Peyer's patch (tissue), 4 donors: Measurements from ENCODE around the gene ZNF106. TPM values are rescaled to one million over a fixed set of nuclear protein-coding genes. Genes with fewer than 3 reads are reported as not detected.

Experiments used
- DNase-seq, 3 donors: peaks; one replicate each; pipeline ENCODE4 v3.0.0-alpha.2; 2017 to 2019
- H3K27ac ChIP-seq, 4 donors: fragments of 200-600 bp; sonication (generic); one replicate each; pipeline ENCODE4 v1.5.1; 2016 to 2019
- H3K27me3 ChIP-seq, 2 donors: fragments of 200-600 bp; sonication (generic); one replicate each; pipeline ENCODE4 v1.5.1; 2019
- H3K36me3 ChIP-seq, 3 donors: fragments of 200-600 bp; sonication (generic); one replicate each; pipeline ENCODE4 v1.5.1; 2016 to 2019
- H3K4me1 ChIP-seq, 4 donors: fragments of 200-600 bp; sonication (generic); one replicate each; pipeline ENCODE4 v1.5.1; 2016 to 2019
- H3K4me3 ChIP-seq, 4 donors: fragments of 200-600 bp; sonication (generic); 1 replicate in 3 of 4; 2 replicates in 1 of 4; pipeline ENCODE4 v1.5.1; 2016 to 2019; ENCODE audit warnings: mild to moderate bottlenecking in 1 of 4
- H3K9me3 ChIP-seq, 4 donors: fragments of 200-600 bp; sonication (generic); one replicate each; pipeline ENCODE4 v1.5.1; 2016 to 2019; ENCODE audit warnings: mild to moderate bottlenecking in 1 of 4
- POLR2A ChIP-seq, 2 donors: fragments of 450-650 bp; IDR thresholded peaks; one replicate each; pipeline ENCODE4 v1.5.1; 2017; ENCODE audit warnings: antibody characterized with exemption in 2 of 2, mild to moderate bottlenecking in 2 of 2, moderate library complexity in 2 of 2
- total RNA-seq, 4 donors: library from RNA; depleted of rRNA; stranded (reverse); fragments of >200 nt; gene quantifications; one replicate each; pipeline ENCODE4 v1.1.0, GENCODE V29; 2016
- TF ChIP-seq, protein P1 (sequence below), 6 experiments: fragments of 450-650 bp in 4 of 6; fragments of 200-600 bp in 2 of 6; sonication (generic) in 1 of 6; IDR thresholded peaks; one replicate each; pipeline ENCODE4 v1.5.1; 2017 to 2019; ENCODE audit warnings: antibody characterized with exemption in 6 of 6, mild to moderate bottlenecking in 3 of 6, moderate library complexity in 1 of 6

ZNF106 gene
- total RNA-seq, 4 donors from 2014 or later = 31.7 to 74.3 (median 42.1) TPM

DNA sequence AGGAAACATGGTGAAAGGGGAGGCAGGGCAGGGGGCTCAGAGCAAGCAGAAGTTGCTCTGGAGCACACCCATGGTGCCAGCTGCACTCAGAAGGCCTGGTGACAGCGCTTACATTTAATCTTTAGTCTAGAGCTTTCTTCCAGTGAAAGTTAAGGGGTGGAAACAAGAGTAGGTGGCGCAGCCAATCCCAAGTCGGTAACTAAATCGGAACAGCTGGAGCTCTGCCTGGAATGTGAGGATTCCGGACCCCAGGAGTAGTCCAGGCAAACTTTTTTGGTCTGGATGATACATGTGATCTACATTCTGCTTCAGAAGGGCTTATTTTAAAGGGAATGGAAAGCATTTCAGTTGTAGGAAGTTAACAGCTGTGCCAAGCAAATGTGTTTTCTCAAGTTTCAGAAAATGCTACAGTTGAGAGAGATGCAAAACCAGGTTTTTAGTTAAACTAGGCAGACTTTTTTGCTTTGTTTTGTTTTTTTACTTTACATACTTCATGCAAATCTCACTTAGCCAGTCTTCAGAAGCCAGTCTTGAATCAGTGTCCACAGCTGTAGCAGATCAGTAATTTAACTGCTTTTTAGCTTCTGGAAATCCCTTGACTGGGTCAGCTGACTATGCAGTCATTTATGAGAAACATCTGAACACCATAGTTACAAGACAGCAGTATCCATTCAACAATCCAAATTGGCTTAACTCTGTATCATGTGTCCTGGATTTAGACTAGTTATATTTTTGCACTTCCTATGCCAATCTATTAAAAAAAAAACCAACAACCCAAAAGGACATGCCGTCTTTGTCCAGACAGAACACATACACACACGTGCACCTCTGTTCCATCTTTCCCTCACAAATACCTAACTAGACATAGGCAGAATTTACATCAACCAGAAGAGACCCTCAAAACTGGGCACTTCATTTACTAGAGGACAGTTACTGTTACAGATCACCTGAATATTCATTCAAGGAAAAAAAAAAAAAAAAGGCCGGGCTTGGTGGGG lies 33.2 kb downstream of the ZNF106 start:
- peak overlapping the region; percentile 48 to 85 (median 59) for H3K27ac ChIP-seq
- H3K4me1 ChIP-seq = peaks cover 0 to 7% (median 0%) of the 10 kb centered on the region in 4 donors
- H3K36me3 ChIP-seq = no peaks in the 10 kb centered on the region
- no peak for TF ChIP-seq POLR2A (IDR thresholded peaks at IDR 0.05)
- TF ChIP-seq, protein P1, sequence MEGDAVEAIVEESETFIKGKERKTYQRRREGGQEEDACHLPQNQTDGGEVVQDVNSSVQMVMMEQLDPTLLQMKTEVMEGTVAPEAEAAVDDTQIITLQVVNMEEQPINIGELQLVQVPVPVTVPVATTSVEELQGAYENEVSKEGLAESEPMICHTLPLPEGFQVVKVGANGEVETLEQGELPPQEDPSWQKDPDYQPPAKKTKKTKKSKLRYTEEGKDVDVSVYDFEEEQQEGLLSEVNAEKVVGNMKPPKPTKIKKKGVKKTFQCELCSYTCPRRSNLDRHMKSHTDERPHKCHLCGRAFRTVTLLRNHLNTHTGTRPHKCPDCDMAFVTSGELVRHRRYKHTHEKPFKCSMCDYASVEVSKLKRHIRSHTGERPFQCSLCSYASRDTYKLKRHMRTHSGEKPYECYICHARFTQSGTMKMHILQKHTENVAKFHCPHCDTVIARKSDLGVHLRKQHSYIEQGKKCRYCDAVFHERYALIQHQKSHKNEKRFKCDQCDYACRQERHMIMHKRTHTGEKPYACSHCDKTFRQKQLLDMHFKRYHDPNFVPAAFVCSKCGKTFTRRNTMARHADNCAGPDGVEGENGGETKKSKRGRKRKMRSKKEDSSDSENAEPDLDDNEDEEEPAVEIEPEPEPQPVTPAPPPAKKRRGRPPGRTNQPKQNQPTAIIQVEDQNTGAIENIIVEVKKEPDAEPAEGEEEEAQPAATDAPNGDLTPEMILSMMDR (IDR thresholded peaks at IDR 0.05) = no peak
- H3K4me3 ChIP-seq = peak overlapping the region in 1 of 4 donors; percentile 26
- H3K27me3 ChIP-seq = no peaks in the 10 kb centered on the region
- H3K9me3 ChIP-seq = no peaks in the 10 kb centered on the region
- DNase-seq = peak in 1 of 3 donors; percentile 61

DNA sequence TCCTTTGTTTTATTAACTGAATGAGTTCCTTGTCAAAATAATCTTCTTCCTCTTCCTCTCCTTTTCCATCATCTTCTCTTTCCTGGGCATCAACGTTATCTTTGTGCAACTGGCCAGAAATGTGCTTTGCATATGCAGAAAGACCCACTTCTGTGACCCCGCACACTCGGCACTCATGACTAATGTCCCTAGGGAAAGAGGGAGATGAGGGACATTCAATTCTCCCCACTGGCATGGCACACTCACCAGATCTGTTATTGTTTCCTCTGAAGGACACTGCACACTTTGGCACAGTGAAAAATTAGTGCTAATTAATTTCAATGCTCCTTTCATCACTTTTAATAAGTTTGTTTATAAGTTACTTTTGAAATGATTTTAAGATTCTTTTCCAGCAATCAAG lies 34.0 kb downstream of the ZNF106 start:
- DNase-seq = no peak
- H3K27me3 ChIP-seq = no peaks in the 10 kb centered on the region
- H3K27ac ChIP-seq = peak overlapping the region; percentile 34 to 85 (median 59)
- H3K4me1 ChIP-seq = peaks cover 0 to 7% (median 0%) of the 10 kb centered on the region in 4 donors
- no peaks in the 10 kb centered on the region for H3K36me3 ChIP-seq
- peak overlapping the region in 1 of 4 donors; percentile 26 for H3K4me3 ChIP-seq
- H3K9me3 ChIP-seq = no peaks in the 10 kb centered on the region
- TF ChIP-seq, protein P1 (IDR thresholded peaks at IDR 0.05) = no peak
- TF ChIP-seq POLR2A (IDR thresholded peaks at IDR 0.05) = no peak

DNA sequence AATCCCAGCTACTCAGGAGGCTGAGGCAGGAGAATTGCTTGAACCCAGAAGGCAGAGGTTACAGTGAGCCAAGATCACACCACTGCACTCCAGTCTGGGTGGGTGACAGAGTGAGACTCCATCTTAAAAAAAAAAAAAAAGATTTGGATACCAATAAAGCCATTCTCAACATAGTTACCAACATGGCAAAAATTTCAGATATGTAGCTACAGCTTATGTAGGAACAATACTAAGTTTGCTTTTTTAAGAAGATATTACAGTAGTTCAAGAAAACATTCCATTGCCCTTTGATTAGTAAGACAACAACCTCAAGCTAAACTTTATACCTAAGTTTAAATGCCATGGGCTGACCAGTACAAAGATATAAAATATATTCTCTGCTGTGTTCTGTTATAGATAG lies 34.4 kb downstream of the ZNF106 start:
- H3K27me3 ChIP-seq = no peaks in the 10 kb centered on the region
- DNase-seq = no peak
- H3K27ac ChIP-seq = peak overlapping the region in 2 of 4 donors; percentile 60 to 85
- no peaks in the 10 kb centered on the region for H3K9me3 ChIP-seq
- peak overlapping the region in 1 of 4 donors; percentile 26 for H3K4me3 ChIP-seq
- peaks cover 0 to 3% (median 0%) of the 10 kb centered on the region in 3 donors for H3K36me3 ChIP-seq
- H3K4me1 ChIP-seq = peaks cover 0 to 7% (median 0%) of the 10 kb centered on the region in 4 donors
- TF ChIP-seq, protein P1 (IDR thresholded peaks at IDR 0.05) = no peak

DNA sequence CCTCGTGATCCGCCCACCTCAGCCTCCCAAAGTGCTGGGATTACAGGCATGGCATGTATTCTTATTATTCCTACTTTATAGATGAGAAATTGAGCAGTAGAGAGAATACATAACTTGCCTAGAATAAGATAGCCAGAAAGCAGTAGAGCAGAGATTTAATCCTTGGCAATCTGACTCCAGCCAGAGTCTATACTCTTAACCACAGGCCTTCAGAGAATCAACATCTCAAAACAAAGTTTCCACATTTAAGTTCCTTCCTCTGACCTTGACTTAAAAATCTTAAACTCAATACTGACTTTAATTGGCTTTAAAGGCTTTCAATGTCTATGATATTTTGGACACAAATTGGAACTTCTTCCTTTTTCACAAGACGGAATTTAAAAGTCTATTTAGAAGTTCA lies 37.1 kb downstream of the ZNF106 start:
- H3K4me1 ChIP-seq = peaks cover 0 to 7% (median 0%) of the 10 kb centered on the region in 4 donors
- H3K4me3 ChIP-seq = no peak overlapping the region
- no peaks in the 10 kb centered on the region for H3K9me3 ChIP-seq
- no peak for DNase-seq
- no peak overlapping the region for H3K27ac ChIP-seq
- peaks cover 0 to 28% (median 2%) of the 10 kb centered on the region in 3 donors for H3K36me3 ChIP-seq
- no peak for TF ChIP-seq POLR2A (IDR thresholded peaks at IDR 0.05)
- TF ChIP-seq, protein P1 (IDR thresholded peaks at IDR 0.05) = no peak
- no peaks in the 10 kb centered on the region for H3K27me3 ChIP-seq

DNA sequence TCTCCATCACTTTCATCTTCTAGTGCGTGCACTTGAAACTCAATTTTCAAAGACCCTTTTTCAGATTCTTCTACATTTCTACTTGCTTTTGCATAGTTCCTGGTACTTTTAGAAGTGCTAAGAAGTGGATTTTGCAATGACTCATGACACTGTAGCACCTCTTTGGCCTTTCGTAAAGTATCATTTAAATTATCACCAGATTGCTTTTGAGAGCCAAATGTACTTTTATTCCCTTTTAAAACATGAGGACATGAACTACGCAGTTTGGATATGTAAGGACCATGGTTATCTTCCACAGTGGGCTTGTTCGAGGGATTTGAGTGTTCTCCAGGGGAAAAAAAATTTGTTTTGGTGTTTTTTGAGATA lies 40.5 kb downstream of the ZNF106 start:
- no peak for TF ChIP-seq POLR2A (IDR thresholded peaks at IDR 0.05)
- TF ChIP-seq, protein P1 (IDR thresholded peaks at IDR 0.05) = no peak
- H3K27me3 ChIP-seq = no peaks in the 10 kb centered on the region
- no peak overlapping the region for H3K4me3 ChIP-seq
- H3K27ac ChIP-seq = no peak overlapping the region
- no peaks in the 10 kb centered on the region for H3K9me3 ChIP-seq
- DNase-seq = no peak
- H3K4me1 ChIP-seq = no peaks in the 10 kb centered on the region
- peaks cover 0 to 60% (median 2%) of the 10 kb centered on the region in 3 donors for H3K36me3 ChIP-seq
